ENCODE results near the gene IL13RA1.
"Not testable (repeated sequence)": the region's sequence is repeated elsewhere in the genome, so short reads cannot be mapped to it uniquely, and the experiment has no call there.

The IL13RA1 gene

DNA sequence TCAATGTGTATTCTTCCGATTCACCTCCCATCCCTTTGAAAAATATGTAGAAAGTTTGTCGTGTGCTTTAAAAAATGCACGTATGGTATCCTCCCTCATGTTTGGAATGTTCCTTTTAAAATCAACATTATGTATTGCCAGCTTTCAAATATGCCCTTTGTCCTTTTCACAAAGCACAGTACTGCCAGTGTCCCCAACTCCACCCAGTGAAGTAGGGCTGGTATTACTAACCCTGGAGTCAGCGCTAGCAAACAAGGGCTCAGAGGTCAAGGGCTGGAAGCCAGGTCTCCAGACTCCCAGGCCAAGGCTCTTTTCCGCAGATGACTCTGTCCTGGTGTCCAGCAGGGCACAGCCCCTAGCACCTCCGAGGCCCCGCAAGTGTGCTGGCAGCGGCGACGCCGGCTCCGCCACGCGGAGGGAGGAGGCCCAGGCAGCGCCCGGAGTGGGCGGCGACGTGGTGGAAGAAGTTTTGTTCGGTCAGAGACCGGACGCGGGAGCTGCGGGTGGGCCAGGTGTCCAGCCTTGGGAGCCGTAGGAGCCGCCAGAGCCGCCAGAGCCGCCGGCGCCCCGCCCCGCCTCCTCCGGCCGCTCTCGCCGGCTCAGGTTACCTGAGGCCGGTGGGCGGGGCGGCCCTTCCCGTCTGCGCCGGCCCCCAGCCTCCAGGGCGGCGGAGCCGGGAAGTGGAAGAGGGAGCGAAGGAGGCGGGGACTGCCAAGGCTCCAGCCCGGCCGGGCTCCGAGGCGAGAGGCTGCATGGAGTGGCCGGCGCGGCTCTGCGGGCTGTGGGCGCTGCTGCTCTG, at the start of gene IL13RA1:
Gene IL13RA1, plus strand, starts transcription at position 720 of the 799 bp plus-strand sequence. Its CDS starts 33 bp downstream, at position 753.
- DNase-seq (ENCODE audit: low spot score) = peak; percentile 75

DNA sequence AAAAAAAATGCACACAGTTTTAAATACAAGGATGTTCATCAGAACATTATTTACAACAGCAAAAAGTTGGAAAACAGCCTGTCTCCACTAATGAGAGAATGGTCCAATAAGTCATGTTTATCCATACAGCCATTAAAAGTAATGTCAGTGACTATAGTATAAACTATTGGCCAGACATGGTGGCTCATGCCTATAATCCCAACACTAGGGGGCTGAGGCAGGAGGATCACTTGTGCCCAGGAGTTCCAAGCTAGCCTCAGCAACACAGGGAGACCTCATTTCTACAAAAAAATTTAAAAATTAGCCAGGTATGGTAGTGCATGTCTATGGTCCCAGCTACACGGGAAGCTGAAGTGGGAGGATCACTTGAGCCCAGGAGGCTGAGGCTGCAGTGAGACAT, 48.1 kb upstream of the IL13RA1 start:
- DNase-seq (ENCODE audit: low spot score) = no peak

DNA sequence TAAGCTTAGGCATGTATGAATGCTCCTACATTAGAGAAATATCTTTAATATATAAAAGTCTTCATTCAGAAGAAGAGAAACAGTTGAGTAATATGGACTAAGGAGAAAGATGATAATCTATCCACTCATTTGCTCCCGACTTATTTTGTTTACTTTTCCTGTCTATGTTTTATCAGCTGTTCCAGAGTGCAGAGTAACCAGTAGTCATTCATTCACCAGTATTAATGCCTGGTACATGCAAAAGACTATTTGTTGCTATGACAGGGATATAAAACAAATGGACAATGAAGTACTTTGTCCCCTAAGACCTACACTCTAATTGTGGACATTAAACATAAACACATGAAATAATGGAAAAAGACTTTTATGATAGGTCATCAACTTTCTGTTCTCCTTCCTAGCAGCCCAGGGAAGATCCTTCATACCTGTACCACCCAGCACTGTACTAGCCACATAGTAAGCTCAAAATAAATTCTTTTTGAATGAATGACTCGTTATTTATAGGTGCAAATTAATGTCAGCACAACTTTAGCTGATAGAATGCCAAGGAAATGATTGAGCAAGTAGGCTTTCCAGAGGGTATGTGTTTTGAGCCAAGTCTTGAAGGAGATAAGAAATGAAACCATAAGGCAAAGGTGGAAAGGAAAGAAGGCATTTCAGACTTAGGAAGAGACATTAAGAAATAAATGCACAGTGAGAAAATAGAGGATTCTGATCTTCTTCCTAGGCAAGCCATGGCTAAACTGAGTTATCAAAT, 45.0 kb upstream of the IL13RA1 start:
- DNase-seq (ENCODE audit: low spot score) = no peak

DNA sequence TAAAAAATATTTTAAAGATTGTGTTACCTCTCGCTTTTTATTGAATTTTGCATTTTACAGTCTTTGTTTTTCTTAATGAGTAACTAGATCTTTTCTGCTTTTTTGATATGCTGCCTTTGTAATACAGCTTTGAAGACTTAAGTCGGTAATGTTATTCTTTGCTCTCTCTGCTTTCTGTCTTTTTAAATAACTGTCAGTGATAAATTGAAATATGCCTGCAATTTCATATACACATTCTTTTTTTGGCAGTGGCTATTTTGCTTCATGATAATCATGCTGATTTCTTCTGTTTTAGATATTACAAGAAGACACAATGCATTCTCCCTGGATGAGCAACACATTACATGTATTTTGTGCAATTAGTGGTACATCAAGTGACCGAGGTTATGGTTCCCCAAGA, 42.0 kb upstream of the IL13RA1 start:
- no peak for DNase-seq (ENCODE audit: low spot score)

DNA sequence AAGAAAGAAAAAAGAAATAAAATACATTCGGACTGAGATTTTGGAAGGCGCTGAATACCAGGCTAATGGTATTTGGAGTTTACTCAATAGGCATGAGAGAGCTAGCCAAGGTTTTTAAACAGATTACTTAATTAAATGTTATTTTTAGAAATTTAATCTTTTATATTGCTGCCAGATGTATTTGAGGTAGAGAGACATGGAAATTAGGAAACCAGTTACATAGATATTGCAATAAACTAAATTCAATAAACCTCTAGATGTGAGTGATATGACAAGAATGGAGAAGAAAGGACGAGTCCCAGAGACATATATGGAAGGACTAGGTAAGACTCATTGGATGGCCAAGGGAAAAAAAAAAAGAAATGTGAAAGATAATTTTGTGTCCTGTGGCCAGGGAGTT, 38.5 kb upstream of the IL13RA1 start:
- DNase-seq (ENCODE audit: low spot score) = no peak

DNA sequence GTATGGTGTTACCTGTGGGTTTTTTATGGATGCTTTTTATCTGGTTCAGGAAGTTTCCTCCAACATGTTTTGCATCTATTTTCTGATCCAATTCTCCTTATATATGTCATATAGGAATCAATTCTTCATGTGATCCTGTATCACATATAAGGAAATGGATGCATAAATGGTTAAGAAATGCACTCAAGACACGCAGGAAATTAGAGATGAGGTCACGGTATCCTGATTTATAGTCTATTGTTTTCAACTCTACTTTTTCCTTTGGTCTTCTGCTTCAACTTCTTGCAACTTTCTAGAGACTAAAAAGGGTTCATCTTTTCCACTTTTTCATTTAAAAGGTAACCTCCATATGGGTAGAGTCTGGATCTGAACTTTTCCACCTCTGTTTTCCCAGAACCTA, 33.6 kb upstream of the IL13RA1 start:
- no peak for DNase-seq (ENCODE audit: low spot score)

DNA sequence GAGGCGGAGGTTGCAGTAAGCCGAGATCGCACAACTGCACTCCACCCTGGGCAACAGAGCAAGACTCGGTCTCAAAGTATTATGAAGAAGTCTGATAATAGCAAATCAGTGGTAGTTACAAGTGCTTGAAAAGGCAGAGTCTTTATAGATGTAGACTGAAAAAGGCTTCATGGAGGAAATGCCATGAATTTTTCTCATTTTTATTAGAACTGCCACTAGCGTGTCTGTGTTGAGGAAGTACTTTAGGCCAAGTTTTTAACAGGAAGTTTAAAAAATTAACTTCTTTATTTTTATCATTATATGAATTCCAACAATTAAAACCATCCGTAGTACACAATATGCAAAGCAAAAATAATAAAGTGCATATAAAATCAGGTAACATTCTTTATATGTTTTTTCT, 32.8 kb upstream of the IL13RA1 start:
- DNase-seq (ENCODE audit: low spot score) = no peak

DNA sequence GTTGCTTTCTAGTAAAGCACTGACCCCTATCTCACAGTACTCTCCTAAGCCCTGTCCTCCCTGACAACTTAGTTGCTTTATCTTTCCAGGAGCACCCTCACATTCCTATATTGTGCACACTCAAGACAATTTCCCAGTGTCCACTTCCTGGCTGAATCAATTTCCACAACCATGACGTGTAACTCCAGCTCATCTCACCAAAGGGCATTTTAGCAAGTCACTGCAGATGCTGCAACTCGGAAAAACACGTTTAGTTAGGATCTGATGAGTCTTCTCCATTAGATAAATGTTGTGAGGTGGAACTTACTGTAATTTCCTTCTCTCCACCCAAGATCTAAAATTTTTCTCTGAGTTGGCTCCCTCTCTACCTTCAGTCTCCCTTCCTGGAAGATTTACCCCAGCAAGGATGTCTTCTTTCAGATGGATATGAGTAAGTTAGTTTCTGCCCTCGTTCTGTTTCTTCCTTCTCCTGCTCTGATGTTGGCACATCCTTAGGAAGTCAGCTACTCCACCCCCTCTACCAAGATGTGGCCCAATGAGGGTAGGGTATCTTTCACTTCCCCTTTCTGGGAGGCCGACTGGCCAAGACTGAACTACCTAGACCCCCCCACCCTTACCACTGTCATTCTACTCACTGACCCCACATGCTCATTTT, 28.8 kb upstream of the IL13RA1 start:
- DNase-seq (ENCODE audit: low spot score) = no peak

DNA sequence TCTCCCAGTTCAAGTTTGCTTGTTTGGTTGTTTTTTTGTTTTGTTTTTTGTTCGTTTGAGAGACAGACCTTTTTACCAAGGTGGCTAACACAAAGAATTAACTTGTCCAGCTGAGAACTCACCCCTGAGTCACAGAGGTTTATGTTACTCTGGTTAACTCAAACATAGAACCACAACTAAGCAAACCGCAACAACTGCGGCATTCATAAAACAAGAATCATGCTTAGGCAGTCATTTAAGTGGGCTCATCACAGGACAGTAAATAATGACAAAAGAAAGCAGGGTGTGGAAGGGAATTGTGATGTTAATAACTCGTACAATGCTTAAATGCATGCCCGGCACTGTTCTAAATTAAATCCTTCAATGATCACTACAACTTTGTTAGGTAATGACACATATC, 24.7 kb upstream of the IL13RA1 start:
- DNase-seq (ENCODE audit: low spot score) = no peak

DNA sequence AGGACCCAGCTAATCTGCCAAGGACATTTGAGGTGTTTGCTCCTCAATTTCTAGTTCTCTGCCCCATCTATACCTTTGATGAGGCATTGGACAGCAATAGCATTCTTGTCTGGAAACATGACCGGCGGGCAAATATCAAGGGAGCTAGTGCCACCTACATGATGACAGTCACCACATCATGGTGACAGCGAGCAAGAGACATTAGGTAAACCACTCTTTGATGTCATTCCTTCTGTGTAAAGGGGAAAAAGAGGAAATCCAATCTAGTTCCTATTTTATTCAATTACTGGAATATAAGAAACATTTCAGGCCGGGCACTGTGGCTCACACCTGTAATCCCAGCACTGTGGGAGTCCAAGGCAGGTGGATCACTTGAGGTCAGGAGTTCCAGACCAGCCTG, 20.7 kb upstream of the IL13RA1 start:
- no peak for DNase-seq (ENCODE audit: low spot score)

DNA sequence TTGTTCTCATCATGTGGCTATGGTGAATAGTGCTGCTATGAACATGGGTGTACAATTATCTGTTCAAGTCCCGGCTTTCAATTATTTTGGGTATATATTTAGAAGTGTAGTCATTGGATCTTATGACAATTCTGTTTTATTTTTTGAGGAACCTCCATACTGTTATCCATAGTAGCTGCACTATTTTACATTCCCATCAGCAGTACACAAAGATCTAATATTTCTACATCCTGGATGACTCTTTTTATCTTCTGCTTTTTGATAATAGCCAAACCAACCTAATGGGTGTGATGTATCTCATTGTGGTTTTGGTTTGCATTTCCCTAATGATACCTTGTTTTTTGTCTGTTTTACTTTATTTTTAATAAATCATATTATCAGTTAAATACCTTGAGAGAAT, 12.9 kb upstream of the IL13RA1 start:
- no peak for DNase-seq (ENCODE audit: low spot score)

DNA sequence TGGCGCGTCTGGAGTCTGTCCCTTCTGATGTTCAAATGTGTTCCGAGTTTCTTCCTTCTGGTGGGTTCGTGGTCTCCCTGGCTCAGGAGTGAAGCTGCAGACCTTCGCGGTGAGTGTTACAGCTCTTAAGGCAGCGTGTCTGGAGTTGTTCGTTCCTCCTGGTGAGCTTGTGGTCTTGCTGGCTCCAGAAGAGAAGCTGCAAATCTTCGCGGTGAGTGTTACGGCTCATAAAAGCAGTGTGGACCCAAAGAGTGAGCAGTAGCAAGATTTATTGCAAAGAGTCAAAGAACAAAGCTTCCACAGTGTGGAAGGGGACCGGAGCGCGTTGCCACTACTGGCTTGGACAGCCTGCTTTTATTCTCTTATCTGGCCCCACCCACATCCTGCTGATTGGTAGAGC, 11.5 kb upstream of the IL13RA1 start:
- not testable (repeated sequence) for DNase-seq (ENCODE audit: low spot score)

DNA sequence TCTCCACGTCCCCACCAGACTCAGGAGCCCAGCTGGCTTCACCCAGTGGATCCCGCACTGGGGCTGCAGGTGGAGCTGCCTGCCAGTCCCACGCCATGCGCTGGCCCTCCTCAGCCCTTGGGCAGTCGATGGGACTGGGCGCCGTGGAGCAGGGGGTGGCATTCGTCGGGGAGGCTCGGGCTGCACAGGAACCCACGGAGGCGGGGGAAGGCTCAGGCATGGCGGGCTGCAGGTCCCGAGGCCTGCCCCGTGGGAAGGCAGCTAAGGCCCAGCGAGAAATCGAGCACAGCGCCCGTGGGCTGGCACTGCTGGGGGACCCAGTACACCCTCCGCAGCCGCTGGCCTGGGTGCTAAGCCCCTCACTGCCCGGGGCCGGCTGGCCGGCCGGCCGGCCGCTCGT, 10.6 kb upstream of the IL13RA1 start:
- DNase-seq (ENCODE audit: low spot score) = not testable (repeated sequence)

DNA sequence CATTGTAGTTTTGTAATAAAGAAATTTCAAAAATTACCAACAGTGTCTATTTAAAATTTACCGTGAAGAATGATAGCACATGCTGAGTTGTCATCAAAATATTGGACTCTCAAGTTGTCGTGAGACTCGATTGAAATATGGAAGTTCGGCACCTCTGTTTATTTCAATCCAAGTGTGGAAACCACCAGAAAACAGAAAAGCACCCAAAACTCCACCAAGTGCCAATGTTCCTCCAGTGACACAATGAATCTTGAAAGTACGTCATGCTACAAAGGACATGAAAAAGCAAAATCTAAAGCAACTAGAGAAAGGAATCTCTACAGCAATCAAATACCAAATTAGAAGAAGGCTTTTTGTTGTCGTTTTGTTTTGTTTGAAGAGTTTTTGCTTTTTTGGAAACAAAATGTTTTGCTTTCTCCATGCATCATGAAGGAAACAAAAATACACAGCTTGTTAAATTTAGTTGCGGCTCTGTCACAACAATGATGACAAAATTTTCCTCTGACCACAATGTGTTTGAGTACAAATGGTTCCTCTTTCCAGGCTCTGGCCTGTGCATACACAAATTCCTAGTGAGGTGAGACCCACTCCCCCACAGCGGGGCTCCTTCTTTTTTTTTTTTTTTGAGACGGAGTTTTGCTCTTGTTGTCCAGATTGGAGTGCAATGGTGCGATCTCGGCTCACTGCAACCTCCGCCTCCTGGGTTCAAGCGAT, 9.6 kb upstream of the IL13RA1 start:
- DNase-seq (ENCODE audit: low spot score) = no peak

DNA sequence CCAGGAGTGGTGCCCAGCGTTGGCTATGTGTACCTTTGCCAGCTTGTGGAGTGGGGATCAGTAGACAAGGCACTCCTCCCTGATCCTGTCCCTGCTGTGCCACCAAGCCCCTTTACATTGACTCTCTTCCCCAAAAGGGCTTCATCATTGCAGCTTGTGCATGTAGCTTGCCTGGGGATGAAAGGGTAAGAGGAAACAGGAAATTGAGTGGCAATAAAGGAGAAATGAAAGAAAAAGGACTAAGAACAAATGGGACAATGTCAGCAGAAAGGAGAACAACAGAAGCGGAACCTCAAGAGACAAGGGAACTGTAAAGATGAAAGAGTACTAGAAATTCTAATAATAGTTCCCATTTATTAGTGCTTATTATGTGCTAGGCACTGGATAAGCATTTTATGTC, 8.7 kb upstream of the IL13RA1 start:
- no peak for DNase-seq (ENCODE audit: low spot score)

DNA sequence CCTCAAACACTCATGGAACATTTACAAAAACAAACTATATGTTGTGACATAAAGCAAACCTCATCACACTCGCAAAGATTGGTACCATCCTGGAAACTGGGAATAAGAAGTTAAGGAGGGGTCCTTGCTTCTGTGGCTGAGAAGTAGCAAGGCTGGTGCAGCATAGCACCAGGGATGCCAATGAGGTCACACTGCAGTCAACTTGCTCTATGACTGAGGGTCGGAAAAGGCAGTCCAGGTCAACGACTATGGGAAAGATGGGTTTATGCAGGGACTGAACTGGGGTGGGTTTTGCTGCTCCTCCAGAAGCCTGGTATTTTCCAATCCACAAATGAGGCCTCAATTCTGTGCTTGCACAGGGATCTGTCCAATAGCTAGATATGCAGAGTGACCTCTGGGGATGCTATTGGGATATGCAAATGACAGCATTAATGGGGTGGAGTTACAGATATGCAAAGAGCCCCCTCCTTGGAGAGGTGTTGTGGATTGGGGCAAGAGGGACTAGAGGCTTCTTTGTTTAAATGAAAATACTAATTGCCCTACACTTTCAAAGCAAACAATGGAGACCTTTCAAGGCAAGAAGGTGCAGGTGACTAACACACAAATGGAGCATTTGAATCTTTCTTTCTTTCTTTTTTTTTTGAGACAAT, 7.2 kb upstream of the IL13RA1 start:
- no peak for DNase-seq (ENCODE audit: low spot score)

DNA sequence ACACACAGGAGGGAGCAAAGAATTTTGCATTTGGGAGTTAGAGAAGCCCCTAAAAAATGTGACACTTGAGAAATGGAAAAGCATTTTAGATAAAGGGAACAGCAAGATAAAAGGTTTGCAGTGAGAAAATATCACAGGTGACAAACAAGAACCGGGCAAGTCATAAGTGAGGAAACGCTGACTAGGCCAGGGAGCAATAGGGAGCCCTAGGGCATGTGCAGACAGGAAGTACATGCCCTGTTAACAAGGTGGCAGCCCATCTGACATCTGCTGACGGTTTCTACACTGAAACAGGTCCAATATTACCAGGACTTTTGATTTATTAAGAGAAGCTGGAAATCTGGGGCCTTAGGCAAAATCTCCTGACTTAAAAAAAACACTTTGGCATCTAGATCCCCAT, 4.0 kb upstream of the IL13RA1 start:
- DNase-seq (ENCODE audit: low spot score) = no peak

DNA sequence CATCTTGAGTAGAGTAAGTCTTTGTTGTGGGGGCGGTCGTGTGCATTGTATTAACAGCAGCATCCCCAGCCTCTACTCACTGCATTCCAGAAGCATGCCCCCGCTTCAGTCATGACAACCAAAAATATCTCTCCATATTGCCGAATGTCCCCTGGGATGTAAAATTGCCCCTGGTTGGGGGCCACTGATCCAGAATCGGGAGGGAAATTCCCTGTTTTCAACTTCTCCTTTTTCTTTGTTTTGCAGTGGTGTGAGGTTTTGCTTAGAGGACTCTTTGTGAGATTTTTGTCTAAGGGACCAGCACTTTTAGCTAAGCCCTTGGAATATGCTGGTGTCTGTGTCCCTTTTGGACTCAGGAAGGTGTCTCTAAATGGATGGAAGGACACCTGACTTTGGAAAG, 3.0 kb upstream of the IL13RA1 start:
- no peak for DNase-seq (ENCODE audit: low spot score)

DNA sequence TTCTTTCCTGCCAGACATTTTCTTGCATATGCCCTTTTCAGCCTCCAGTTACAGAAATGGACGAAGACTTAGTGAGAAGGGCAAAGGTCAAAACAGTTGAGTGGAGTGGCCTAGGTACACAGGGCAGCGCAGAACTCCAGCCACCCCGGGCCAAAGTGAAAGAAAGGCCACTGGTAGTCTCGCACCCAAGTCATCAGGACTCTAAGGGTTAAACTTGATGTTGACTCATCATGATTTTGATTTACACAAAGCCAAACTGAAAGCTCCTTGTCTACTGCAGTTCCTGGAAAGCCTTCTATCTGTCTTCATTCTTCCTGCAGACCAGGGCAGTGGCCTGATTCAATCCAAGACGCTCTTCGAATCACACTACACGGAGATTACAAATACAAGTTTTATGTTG, 2.6 kb upstream of the IL13RA1 start:
- peak; percentile 10 for DNase-seq (ENCODE audit: low spot score)

DNA sequence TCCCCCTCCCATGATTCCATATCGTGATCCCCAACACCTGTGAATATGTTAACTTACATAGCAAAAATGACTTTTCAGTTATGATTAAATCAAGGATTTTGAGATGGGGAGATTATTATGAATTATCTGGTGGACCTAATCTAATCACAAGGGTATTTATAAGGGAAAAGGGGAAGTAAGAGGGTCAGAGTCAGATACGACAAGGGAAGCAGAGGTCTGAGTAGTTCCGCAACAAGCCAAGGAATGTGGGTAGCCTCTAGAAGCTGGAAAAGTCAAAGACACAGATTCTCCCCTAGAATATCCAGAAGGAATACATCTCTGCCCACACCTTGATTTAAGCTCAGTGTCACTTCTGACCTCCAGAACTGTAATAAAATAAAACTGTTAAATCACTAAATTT, 1.0 kb upstream of the IL13RA1 start:
- DNase-seq (ENCODE audit: low spot score) = no peak

DNA sequence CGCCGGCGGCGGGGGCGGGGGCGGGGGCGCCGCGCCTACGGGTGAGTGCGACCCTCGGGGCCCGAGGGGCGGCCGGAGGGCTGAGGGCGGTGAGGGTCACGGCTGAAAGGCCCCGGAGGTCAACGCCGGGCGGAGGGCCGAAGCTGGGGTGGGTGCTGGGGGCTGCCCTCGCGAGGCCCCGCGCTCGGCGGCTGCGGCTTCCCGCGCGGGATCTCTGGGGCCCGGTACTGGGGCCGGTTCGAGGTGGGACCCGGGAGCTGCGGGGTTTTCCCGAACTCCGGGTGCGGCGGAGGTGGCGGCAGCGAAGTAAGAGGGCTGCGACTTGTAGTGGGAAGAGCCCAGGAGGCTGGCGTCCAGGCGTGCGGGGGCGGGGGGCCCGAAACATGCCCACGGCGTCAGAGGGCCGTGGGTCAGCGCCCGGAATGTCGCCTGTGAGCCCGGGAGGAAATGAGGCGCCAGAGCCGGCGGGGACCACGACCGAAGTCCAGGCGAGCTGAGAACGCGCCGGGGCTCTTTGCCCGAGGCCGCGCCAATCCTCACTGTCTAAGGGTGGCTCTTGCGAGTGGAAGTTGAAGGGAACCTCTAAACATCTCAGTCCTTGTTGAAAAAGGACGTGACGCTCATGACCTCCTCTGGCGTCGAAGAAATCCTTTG, 407 bp downstream of the IL13RA1 start:
- peak; percentile 22 for DNase-seq (ENCODE audit: low spot score)
